Measurements from ENCODE around the gene CEP164.
"Not testable (repeated sequence)": the region's sequence is repeated elsewhere in the genome, so short reads cannot be mapped to it uniquely, and the experiment has no call there.

Gene CEP164

GRCh38 chr11:117437791-117438130 is 110.1 kb downstream of the CEP164 start:
- no peak for DNase-seq (ENCODE audit: low read depth in 3 of 3, low spot score in 1 of 3)

GRCh38 chr11:117438371-117439000 is 110.8 kb downstream of the CEP164 start:
- no peak for DNase-seq (ENCODE audit: low read depth in 3 of 3, low spot score in 1 of 3)

- no peak for DNase-seq (ENCODE audit: low read depth in 3 of 3, low spot score in 1 of 3)
Observed at GRCh38 chr11:117439256-117439655, 111.6 kb downstream of the CEP164 start.

GRCh38 chr11:117440258-117440657 is 112.6 kb downstream of the CEP164 start:
- no peak for DNase-seq (ENCODE audit: low read depth in 3 of 3, low spot score in 1 of 3)

GRCh38 chr11:117441146-117441975 is 113.7 kb downstream of the CEP164 start:
- DNase-seq (ENCODE audit: low read depth in 3 of 3, low spot score in 1 of 3): no peak

- no peak for DNase-seq (ENCODE audit: low read depth in 3 of 3, low spot score in 1 of 3)
Observed at GRCh38 chr11:117442049-117442868, 114.6 kb downstream of the CEP164 start.

- DNase-seq (ENCODE audit: low read depth in 3 of 3, low spot score in 1 of 3): no peak
Observed at GRCh38 chr11:117442869-117443239, 115.2 kb downstream of the CEP164 start.

GRCh38 chr11:117443266-117444186 is 115.9 kb downstream of the CEP164 start:
- DNase-seq (ENCODE audit: low read depth in 3 of 3, low spot score in 1 of 3): no peak

- DNase-seq (ENCODE audit: low read depth in 3 of 3, low spot score in 1 of 3): no peak
Observed at GRCh38 chr11:117444256-117444655, 116.6 kb downstream of the CEP164 start.

- no peak for DNase-seq (ENCODE audit: low read depth in 3 of 3, low spot score in 1 of 3)
Observed at GRCh38 chr11:117444711-117445658, 117.3 kb downstream of the CEP164 start.

- DNase-seq (ENCODE audit: low read depth in 3 of 3, low spot score in 1 of 3): no peak
Observed at GRCh38 chr11:117449111-117449693, 121.5 kb downstream of the CEP164 start.

GRCh38 chr11:117453886-117454563 is 126.4 kb downstream of the CEP164 start:
- DNase-seq (ENCODE audit: low read depth in 3 of 3, low spot score in 1 of 3): no peak

- no peak for DNase-seq (ENCODE audit: low read depth in 3 of 3, low spot score in 1 of 3)
Observed at GRCh38 chr11:117454564-117454917, 126.9 kb downstream of the CEP164 start.

GRCh38 chr11:117456027-117456720 is 128.5 kb downstream of the CEP164 start:
- DNase-seq (ENCODE audit: low read depth in 3 of 3, low spot score in 1 of 3): no peak

- not testable (repeated sequence) for DNase-seq (ENCODE audit: low read depth in 3 of 3, low spot score in 1 of 3)
Observed at GRCh38 chr11:117456721-117457029, 129.0 kb downstream of the CEP164 start.

GRCh38 chr11:117457031-117457785 is 129.6 kb downstream of the CEP164 start:
- DNase-seq (ENCODE audit: low read depth in 3 of 3, low spot score in 1 of 3): no peak

GRCh38 chr11:117457835-117458234 is 130.2 kb downstream of the CEP164 start:
- no peak for DNase-seq (ENCODE audit: low read depth in 3 of 3, low spot score in 1 of 3)

Data from stimulated activated CD4-positive, alpha-beta T cell treated with anti-CD3 and anti-CD28 coated beads, TNF-alpha, amount 100 ng/mL, for 1 hour (primary cell).